NB4 (cell line): ENCODE measurements around the gene EVC.

Experiments used
- MYC ChIP-seq: IDR thresholded peaks from 2 replicates; pipeline ENCODE4 v1.6.1; 2011; ENCODE audit warnings: low read depth, low read length
- POLR2A ChIP-seq: IDR thresholded peaks from 2 replicates; pipeline ENCODE4 v1.6.1; 2011; ENCODE audit warnings: mild to moderate bottlenecking; ENCODE audit not compliant: insufficient read length; ENCODE audit errors: extremely low read depth
- TF ChIP-seq, protein P1 (sequence below): IDR thresholded peaks from one replicate; pipeline ENCODE4 v1.5.1; 2012; ENCODE audit warnings: low read depth, low read length

DNA sequence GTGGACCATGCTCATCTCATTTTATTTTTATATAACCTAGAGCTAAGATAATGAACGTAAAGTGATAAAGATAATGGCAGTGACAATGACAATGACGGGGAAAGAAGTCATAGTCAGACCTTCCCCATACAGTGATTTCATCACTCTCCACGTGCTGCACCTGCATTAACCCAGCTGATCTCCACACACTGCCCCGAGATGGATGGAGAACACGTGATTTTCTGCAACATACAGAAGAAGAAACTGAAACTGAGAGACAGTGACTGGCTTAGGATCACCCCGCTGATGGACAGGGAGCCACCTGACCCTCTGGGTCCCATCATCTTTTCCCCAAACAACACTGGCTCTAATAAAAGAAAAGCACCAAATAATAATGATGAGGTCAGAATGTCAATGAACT lies 24.7 kb upstream of the EVC start:
- TF ChIP-seq, protein P1, sequence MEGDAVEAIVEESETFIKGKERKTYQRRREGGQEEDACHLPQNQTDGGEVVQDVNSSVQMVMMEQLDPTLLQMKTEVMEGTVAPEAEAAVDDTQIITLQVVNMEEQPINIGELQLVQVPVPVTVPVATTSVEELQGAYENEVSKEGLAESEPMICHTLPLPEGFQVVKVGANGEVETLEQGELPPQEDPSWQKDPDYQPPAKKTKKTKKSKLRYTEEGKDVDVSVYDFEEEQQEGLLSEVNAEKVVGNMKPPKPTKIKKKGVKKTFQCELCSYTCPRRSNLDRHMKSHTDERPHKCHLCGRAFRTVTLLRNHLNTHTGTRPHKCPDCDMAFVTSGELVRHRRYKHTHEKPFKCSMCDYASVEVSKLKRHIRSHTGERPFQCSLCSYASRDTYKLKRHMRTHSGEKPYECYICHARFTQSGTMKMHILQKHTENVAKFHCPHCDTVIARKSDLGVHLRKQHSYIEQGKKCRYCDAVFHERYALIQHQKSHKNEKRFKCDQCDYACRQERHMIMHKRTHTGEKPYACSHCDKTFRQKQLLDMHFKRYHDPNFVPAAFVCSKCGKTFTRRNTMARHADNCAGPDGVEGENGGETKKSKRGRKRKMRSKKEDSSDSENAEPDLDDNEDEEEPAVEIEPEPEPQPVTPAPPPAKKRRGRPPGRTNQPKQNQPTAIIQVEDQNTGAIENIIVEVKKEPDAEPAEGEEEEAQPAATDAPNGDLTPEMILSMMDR: no peak
- TF ChIP-seq POLR2A (no peak), MYC (no peak)
